ENCODE measurements around the gene RGS7. TPM values are rescaled to one million over a fixed set of nuclear protein-coding genes. Genes with fewer than 3 reads are reported as not detected.
"Not testable (repeated sequence)": the region's sequence is repeated elsewhere in the genome, so short reads cannot be mapped to it uniquely, and the experiment has no call there.

RGS7 gene
- total RNA-seq, 2 experiments from 2014 or later, result not detected

DNA sequence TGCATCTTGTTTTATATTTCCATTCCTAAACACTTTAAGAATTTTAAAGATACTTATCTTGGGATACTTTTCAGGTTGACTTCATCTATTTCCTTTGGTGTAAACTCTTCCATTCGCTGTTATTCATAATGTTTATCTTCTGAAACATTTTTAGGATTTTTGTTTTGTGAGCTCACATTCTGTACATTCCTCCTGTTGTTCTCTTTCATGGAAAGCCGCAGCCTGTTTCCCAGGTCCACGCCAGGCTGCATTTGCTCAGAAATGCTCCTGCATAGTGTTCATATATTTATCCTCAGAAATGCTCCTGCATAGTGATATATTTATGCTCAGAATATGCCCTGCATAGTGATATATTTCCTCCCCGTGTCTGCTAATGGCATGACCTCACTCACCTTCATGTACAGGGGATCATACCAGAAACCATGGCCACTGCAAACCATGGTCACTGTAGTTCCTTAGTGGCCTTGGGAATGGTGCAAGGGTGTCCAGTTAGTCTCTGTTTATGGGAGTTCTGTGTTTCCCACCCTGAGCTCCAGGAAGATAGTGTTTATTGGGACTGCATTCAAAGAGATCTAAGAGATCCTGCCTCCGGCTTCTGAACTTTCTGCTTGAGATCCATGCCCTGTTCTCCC is 591.2 kb downstream of the RGS7 start:
- Mint-ChIP-seq H3K36me3 (ENCODE audit: low read depth) (no peaks in the 10 kb centered on the region), H3K27ac (no peak overlapping the region), H3K9me3 (no peaks in the 10 kb centered on the region), H3K4me3 (no peak overlapping the region), H3K27me3 (no peaks in the 10 kb centered on the region), H3K4me1 (ENCODE audit: low read depth) (no peaks in the 10 kb centered on the region)
- H3K4me1 ChIP-seq (ENCODE audit: insufficient read depth, low read length), result no peaks in the 10 kb centered on the region
- no peaks in the 10 kb centered on the region for H3K27me3 ChIP-seq (ENCODE audit: control insufficient read depth in 1 of 2, insufficient read depth in 2 of 2, low read length in 2 of 2)
- TF ChIP-seq, protein P1, sequence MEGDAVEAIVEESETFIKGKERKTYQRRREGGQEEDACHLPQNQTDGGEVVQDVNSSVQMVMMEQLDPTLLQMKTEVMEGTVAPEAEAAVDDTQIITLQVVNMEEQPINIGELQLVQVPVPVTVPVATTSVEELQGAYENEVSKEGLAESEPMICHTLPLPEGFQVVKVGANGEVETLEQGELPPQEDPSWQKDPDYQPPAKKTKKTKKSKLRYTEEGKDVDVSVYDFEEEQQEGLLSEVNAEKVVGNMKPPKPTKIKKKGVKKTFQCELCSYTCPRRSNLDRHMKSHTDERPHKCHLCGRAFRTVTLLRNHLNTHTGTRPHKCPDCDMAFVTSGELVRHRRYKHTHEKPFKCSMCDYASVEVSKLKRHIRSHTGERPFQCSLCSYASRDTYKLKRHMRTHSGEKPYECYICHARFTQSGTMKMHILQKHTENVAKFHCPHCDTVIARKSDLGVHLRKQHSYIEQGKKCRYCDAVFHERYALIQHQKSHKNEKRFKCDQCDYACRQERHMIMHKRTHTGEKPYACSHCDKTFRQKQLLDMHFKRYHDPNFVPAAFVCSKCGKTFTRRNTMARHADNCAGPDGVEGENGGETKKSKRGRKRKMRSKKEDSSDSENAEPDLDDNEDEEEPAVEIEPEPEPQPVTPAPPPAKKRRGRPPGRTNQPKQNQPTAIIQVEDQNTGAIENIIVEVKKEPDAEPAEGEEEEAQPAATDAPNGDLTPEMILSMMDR (IDR thresholded peaks at IDR 0.05), result no peak
- no peak overlapping the region for H3K27ac ChIP-seq (ENCODE audit: low read depth in 1 of 2, low read length in 2 of 2)
- no peak for DNase-seq
- intact Hi-C loops (cut with DNase I, micrococcal nuclease), result no loop called here
- ChIA-PET CTCF (no interaction called here), POLR2A (no interaction called here)
- H3K4me3 ChIP-seq (ENCODE audit: low read length), result no peak overlapping the region
- no peak for ATAC-seq (ENCODE audit: poor library complexity)
- H3K9me3 ChIP-seq (ENCODE audit: control insufficient read depth in 1 of 2, insufficient read depth in 1 of 2, low read length in 2 of 2), result no peaks in the 10 kb centered on the region
- no peaks in the 10 kb centered on the region for H3K36me3 ChIP-seq (ENCODE audit: insufficient read depth, low read length)

DNA sequence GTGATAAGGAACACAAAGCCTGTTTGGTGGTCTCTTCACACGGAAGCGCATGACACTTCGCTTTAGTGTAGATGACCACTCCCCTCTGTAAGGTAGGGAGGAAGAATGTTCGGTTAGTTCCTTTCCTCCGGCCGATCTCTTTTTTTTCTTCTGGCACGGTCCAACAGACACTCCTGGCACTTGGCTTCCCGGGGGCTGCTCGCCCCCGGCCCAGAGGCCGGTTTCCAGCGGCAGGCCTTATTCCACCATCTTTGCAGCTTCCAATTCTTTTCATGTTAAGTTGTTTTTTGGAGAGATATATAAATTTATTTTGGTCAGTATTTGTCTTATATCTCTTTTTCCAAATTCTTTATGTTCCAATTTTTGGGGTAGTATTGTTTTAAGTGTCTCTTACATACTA is 593.2 kb downstream of the RGS7 start:
- Histone ChIP-seq H3K4me3 (ENCODE audit: low read length) (no peak overlapping the region), H3K4me1 (ENCODE audit: insufficient read depth, low read length) (no peaks in the 10 kb centered on the region), H3K27ac (ENCODE audit: low read depth in 1 of 2, low read length in 2 of 2) (no peak overlapping the region), H3K27me3 (ENCODE audit: control insufficient read depth in 1 of 2, insufficient read depth in 2 of 2, low read length in 2 of 2) (no peaks in the 10 kb centered on the region), H3K9me3 (ENCODE audit: control insufficient read depth in 1 of 2, insufficient read depth in 1 of 2, low read length in 2 of 2) (no peaks in the 10 kb centered on the region), H3K36me3 (ENCODE audit: insufficient read depth, low read length) (no peaks in the 10 kb centered on the region)
- Mint-ChIP-seq H3K4me1 (ENCODE audit: low read depth) (no peaks in the 10 kb centered on the region), H3K36me3 (ENCODE audit: low read depth) (no peaks in the 10 kb centered on the region), H3K9me3 (no peaks in the 10 kb centered on the region), H3K27me3 (no peaks in the 10 kb centered on the region), H3K27ac (no peak overlapping the region), H3K4me3 (no peak overlapping the region)
- intact Hi-C loops (cut with DNase I, micrococcal nuclease), result no loop called here
- no peak for ATAC-seq (ENCODE audit: poor library complexity)
- DNase-seq, result no peak
- POLR2A ChIA-PET, result no interaction called here
- CTCF ChIA-PET, result no interaction called here
- TF ChIP-seq, protein P1 (IDR thresholded peaks at IDR 0.05), result no peak

DNA sequence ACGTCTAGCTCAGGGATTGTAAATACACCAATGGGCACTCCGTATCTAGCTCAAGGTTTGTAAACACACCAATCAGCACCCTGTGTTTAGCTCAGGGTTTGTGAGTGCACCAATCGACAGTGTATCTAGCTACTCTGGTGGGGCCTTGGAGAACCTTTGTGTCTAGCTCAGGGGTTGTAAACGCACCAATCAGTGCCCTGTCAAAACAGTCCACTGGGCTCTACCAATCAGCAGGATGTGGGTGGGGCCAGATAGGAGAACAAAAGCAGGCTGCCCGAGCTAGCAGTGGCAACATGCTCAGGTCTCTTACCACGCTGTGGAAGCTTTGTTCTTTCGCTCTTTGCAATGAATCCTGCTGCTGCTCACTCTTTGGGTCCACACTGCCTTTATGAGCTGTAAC is 593.9 kb downstream of the RGS7 start:
- H3K9me3 ChIP-seq (ENCODE audit: control insufficient read depth in 1 of 2, insufficient read depth in 1 of 2, low read length in 2 of 2); H3K4me3 ChIP-seq (ENCODE audit: low read length); H3K4me3 Mint-ChIP-seq; H3K36me3 Mint-ChIP-seq (ENCODE audit: low read depth); DNase-seq; H3K27ac Mint-ChIP-seq; H3K4me1 ChIP-seq (ENCODE audit: insufficient read depth, low read length); POLR2A ChIA-PET; ATAC-seq (ENCODE audit: poor library complexity); H3K4me1 Mint-ChIP-seq (ENCODE audit: low read depth); H3K9me3 Mint-ChIP-seq; H3K27ac ChIP-seq (ENCODE audit: low read depth in 1 of 2, low read length in 2 of 2); H3K27me3 Mint-ChIP-seq; intact Hi-C loops (cut with DNase I, micrococcal nuclease); CTCF ChIA-PET; H3K36me3 ChIP-seq (ENCODE audit: insufficient read depth, low read length); H3K27me3 ChIP-seq (ENCODE audit: control insufficient read depth in 1 of 2, insufficient read depth in 2 of 2, low read length in 2 of 2): not testable (repeated sequence)

DNA sequence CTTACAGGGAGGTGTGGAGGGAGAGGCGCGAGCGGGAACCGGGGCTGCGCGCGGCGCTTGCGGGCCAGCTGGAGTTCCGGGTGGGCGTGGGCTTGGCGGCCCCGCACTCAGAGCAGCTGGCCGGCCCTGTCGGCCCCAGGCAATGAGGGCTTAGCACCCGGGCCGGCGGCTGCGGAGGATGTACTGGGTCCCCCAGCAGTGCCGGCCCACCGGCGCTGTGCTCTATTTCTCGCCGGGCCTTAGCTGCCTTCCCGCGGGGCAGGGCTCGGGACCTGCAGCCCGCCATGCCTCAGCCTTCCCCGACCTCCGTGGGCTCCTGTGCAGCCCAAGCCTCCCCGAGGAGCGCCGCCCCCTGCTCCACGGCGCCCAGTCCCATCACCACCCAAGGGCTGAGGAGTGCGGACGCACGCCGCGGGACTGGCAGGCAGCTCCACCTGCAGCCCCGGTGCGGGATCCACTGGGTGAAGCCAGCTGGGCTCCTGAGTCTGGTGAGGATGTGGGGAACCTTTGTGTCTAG is 594.5 kb downstream of the RGS7 start:
- H3K27ac Mint-ChIP-seq; POLR2A ChIA-PET; H3K9me3 ChIP-seq (ENCODE audit: control insufficient read depth in 1 of 2, insufficient read depth in 1 of 2, low read length in 2 of 2); H3K36me3 ChIP-seq (ENCODE audit: insufficient read depth, low read length); H3K4me3 Mint-ChIP-seq; intact Hi-C loops (cut with DNase I, micrococcal nuclease); H3K27me3 Mint-ChIP-seq; H3K36me3 Mint-ChIP-seq (ENCODE audit: low read depth); CTCF ChIA-PET; H3K9me3 Mint-ChIP-seq; H3K4me1 Mint-ChIP-seq (ENCODE audit: low read depth); H3K27me3 ChIP-seq (ENCODE audit: control insufficient read depth in 1 of 2, insufficient read depth in 2 of 2, low read length in 2 of 2); H3K4me1 ChIP-seq (ENCODE audit: insufficient read depth, low read length); ATAC-seq (ENCODE audit: poor library complexity); H3K27ac ChIP-seq (ENCODE audit: low read depth in 1 of 2, low read length in 2 of 2); DNase-seq; H3K4me3 ChIP-seq (ENCODE audit: low read length): not testable (repeated sequence)

DNA sequence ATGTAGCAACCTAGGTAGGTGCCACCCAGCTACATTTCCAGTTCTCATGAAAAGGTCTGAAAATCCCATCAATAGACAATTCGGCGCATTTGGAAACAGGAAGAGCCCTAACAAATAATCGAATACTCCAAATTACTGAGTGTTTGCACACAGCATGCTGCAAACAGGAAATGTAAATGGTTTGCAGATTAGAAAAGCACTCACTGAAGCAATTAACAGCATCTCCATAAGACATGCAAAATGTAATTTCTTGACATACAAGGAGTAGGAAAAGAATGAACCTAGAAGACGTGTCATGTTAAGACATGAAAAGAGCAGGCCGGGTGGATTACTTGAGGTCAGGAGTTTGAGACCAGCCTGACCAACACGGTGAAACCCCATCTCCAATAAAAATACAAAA is 598.2 kb downstream of the RGS7 start:
- H3K27me3 Mint-ChIP-seq; H3K9me3 Mint-ChIP-seq; DNase-seq; CTCF ChIA-PET; H3K27ac Mint-ChIP-seq; H3K4me3 ChIP-seq (ENCODE audit: low read length); H3K9me3 ChIP-seq (ENCODE audit: control insufficient read depth in 1 of 2, insufficient read depth in 1 of 2, low read length in 2 of 2); POLR2A ChIA-PET; H3K27me3 ChIP-seq (ENCODE audit: control insufficient read depth in 1 of 2, insufficient read depth in 2 of 2, low read length in 2 of 2); H3K27ac ChIP-seq (ENCODE audit: low read depth in 1 of 2, low read length in 2 of 2); H3K36me3 Mint-ChIP-seq (ENCODE audit: low read depth); intact Hi-C loops (cut with DNase I, micrococcal nuclease); H3K4me1 ChIP-seq (ENCODE audit: insufficient read depth, low read length); H3K36me3 ChIP-seq (ENCODE audit: insufficient read depth, low read length); ATAC-seq (ENCODE audit: poor library complexity); H3K4me1 Mint-ChIP-seq (ENCODE audit: low read depth); H3K4me3 Mint-ChIP-seq: not testable (repeated sequence)
